Omental fat pad (tissue), 4 donors: Measurements from ENCODE around the gene COQ10B. TPM values are rescaled to one million over a fixed set of nuclear protein-coding genes. Genes with fewer than 3 reads are reported as not detected.
"Not testable (repeated sequence)": the region's sequence is repeated elsewhere in the genome, so short reads cannot be mapped to it uniquely, and the experiment has no call there.

Experiments used
- ATAC-seq: fragments of 150-250 bp; one replicate; pipeline ENCODE4 v1.9.1; 2016; ENCODE audit warnings: mild to moderate bottlenecking, moderate library complexity; ENCODE audit not compliant: low FRiP score
- DNase-seq: peaks from one replicate; pipeline ENCODE4 v3.0.0-alpha.2; 2019; ENCODE audit warnings: low spot score
- total RNA-seq, 4 donors: library from RNA; depleted of rRNA; stranded (reverse); fragments of >200 nt; gene quantifications; one replicate each; pipeline ENCODE4 v1.1.0, GENCODE V29; 2016
- TF ChIP-seq, protein P1 (sequence below), 3 donors: fragments of 450-650 bp; IDR thresholded peaks; one replicate each; pipeline ENCODE4 v1.5.1; 2016 to 2017; ENCODE audit warnings: antibody characterized with exemption in 3 of 3, mild to moderate bottlenecking in 3 of 3, moderate library complexity in 2 of 3

The COQ10B gene
- total RNA-seq, 4 donors from 2014 or later, result 27.0 to 47.7 (median 37.0) TPM

- TF ChIP-seq, protein P1, sequence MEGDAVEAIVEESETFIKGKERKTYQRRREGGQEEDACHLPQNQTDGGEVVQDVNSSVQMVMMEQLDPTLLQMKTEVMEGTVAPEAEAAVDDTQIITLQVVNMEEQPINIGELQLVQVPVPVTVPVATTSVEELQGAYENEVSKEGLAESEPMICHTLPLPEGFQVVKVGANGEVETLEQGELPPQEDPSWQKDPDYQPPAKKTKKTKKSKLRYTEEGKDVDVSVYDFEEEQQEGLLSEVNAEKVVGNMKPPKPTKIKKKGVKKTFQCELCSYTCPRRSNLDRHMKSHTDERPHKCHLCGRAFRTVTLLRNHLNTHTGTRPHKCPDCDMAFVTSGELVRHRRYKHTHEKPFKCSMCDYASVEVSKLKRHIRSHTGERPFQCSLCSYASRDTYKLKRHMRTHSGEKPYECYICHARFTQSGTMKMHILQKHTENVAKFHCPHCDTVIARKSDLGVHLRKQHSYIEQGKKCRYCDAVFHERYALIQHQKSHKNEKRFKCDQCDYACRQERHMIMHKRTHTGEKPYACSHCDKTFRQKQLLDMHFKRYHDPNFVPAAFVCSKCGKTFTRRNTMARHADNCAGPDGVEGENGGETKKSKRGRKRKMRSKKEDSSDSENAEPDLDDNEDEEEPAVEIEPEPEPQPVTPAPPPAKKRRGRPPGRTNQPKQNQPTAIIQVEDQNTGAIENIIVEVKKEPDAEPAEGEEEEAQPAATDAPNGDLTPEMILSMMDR (IDR thresholded peaks at IDR 0.05), result no peak
- no peak for DNase-seq
- ATAC-seq, result no peak
These were observed 18.8 kb downstream of the COQ10B start for GRCh38 chr2:197472166-197472565.

GRCh38 chr2:197477797-197478196, 24.4 kb downstream of the COQ10B start:
- TF ChIP-seq, protein P1 (IDR thresholded peaks at IDR 0.05), result no peak
- DNase-seq (no peak), ATAC-seq (no peak)

GRCh38 chr2:197480165-197481036, 27.0 kb downstream of the COQ10B start:
- no peak for DNase-seq
- no peak for ATAC-seq
- TF ChIP-seq, protein P1 (IDR thresholded peaks at IDR 0.05), result no peak

- not testable (repeated sequence) for ATAC-seq
These were observed 30.9 kb downstream of the COQ10B start for GRCh38 chr2:197484248-197484647.

DNA sequence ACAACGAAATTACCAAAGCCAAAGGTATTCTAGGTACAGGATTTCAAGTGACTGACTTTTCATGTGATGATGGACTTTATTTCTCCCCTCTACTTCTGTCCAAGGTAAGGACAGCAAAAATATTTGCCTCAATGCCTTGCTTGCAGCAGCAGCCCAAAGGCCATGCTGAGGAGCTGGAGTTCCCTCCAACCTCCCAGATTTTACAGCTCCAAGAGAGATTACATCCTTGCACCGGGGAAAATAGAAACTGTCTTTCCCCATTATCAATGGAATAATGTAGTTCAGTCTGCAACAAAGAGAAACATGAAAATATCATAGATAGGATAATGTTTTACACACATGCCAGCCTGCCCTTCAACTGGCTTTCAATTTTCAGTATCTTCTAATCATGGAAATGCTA, 32.8 kb downstream of the COQ10B start:
- TF ChIP-seq, protein P1 (IDR thresholded peaks at IDR 0.05), result no peak
- DNase-seq, result no peak
- no peak for ATAC-seq

More at GRCh38 chr2:197484248-197484647, 30.9 kb downstream of the COQ10B start:
- not testable (repeated sequence) for DNase-seq

GRCh38 chr2:197487385-197487784, 34.0 kb downstream of the COQ10B start:
- no peak for ATAC-seq
- no peak for DNase-seq
- TF ChIP-seq, protein P1 (IDR thresholded peaks at IDR 0.05), result no peak

- ATAC-seq (no peak), DNase-seq (no peak)
- TF ChIP-seq, protein P1 (IDR thresholded peaks at IDR 0.05), result no peak
These were observed 42.2 kb downstream of the COQ10B start for GRCh38 chr2:197495433-197496134.
